Measurements from ENCODE around the gene HYDIN. TPM values are rescaled to one million over a fixed set of nuclear protein-coding genes. Genes with fewer than 3 reads are reported as not detected.
"Not testable (repeated sequence)": the region's sequence is repeated elsewhere in the genome, so short reads cannot be mapped to it uniquely, and the experiment has no call there.

Gene HYDIN
- total RNA-seq, 2 experiments from 2014 or later: not detected

DNA sequence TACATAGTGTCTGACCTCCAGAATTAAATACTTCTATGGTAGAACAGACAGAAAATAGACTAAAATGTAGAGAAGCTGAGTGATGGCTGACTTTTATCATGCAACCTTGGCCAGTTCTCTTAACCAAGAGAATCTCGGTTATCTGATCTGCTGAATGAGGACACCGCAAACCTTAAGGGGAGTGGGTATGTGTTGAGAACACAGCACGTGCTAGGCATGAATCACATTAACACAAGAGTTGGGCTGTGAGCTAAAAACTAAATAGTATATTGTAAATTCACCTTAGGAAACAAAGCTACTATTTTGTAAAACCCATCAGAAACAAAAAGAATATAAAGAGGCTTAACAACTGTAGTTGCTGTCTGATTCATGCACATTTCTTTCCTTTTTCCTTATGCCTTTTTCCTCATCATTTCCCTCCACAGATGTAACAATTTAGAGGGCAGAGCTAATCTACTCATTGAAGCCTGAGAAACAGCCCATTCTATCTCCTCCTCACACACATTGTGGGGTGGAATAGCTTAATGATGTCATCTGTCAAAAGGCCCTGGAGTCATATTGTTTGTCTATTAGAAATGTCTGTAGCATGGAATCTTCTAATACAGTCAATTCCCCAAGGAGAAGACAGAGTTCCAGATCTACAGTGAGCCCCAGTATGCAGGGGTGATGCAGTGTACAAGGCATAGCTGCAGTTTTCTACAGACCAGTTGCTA, 176.5 kb downstream of the HYDIN start:
- H3K4me1 Mint-ChIP-seq (ENCODE audit: low read depth); H3K4me3 Mint-ChIP-seq; CTCF ChIA-PET; DNase-seq; H3K27me3 Mint-ChIP-seq (ENCODE audit: low read depth); H3K27ac Mint-ChIP-seq; intact Hi-C loops (cut with micrococcal nuclease); H3K9me3 Mint-ChIP-seq; H3K36me3 Mint-ChIP-seq (ENCODE audit: low read depth): not testable (repeated sequence)

DNA sequence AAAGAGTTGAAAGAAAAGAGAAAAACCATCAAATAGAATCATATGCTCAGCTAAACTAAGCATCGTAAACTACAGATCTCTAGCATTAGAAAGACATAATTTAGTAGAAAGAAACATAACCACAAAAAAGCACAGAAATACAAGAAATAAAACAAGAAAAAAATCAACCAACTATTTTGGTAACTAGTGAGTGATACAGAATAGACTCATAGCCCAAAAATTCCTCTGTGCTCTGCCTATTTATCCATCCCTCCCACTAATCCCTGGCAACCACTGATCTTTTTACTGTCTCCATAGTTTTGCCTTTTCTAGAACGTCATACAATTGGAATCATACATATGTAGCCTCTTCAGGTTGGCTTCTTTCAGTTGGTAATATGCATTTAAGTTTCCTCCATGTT, 180.2 kb downstream of the HYDIN start:
- DNase-seq; CTCF ChIA-PET; H3K4me3 Mint-ChIP-seq; H3K27ac Mint-ChIP-seq; H3K36me3 Mint-ChIP-seq (ENCODE audit: low read depth); H3K4me1 Mint-ChIP-seq (ENCODE audit: low read depth); H3K9me3 Mint-ChIP-seq; H3K27me3 Mint-ChIP-seq (ENCODE audit: low read depth); intact Hi-C loops (cut with micrococcal nuclease): not testable (repeated sequence)

GRCh38 chr16:71039368-71040111, 191.0 kb downstream of the HYDIN start:
- H3K36me3 Mint-ChIP-seq (ENCODE audit: low read depth); intact Hi-C loops (cut with micrococcal nuclease); H3K27me3 Mint-ChIP-seq (ENCODE audit: low read depth); H3K4me1 Mint-ChIP-seq (ENCODE audit: low read depth); H3K9me3 Mint-ChIP-seq; H3K27ac Mint-ChIP-seq; H3K4me3 Mint-ChIP-seq; CTCF ChIA-PET; DNase-seq: not testable (repeated sequence)

DNA sequence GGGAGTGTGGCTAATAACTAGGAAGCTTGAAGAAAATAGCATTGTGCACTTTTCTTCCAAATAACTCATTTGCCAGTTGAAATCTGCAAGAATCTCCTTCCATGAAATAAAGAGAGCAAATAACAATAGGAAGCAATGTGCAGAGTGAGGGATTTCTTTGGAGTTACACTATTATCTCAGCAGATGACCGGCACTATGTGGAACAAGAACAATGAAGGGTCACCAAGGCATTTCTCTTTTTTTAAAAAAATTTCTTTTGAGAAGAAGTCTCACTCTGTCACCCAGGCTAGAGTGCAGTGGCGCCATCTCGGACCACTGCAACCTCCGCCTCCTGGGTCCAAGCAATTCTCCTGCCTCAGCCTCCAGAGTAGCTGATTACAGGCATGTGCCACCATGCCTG, 192.1 kb downstream of the HYDIN start:
- H3K4me3 Mint-ChIP-seq; DNase-seq; H3K27me3 Mint-ChIP-seq (ENCODE audit: low read depth); intact Hi-C loops (cut with micrococcal nuclease); H3K4me1 Mint-ChIP-seq (ENCODE audit: low read depth); H3K36me3 Mint-ChIP-seq (ENCODE audit: low read depth); H3K27ac Mint-ChIP-seq; CTCF ChIA-PET; H3K9me3 Mint-ChIP-seq: not testable (repeated sequence)

DNA sequence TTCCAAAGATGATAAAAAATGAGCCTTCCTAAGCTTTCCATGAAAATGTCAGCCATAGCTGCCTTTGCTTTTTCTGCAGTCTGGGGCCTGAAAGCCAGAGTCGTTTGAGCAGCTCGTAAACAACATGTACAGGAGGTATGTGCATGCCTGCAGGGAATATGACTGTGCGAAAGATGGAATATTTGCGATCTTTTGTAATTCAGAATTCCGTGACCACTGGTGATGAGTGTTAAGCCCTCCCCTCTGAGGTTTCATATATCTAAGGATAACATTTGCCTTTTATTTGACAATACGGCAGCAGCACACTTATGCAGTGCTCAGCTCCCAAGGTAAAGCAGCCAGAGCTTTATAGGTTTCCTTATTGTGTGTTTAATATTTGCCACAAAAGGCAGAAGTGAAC, 192.5 kb downstream of the HYDIN start:
- CTCF ChIA-PET; intact Hi-C loops (cut with micrococcal nuclease); H3K9me3 Mint-ChIP-seq; H3K36me3 Mint-ChIP-seq (ENCODE audit: low read depth); DNase-seq; H3K27me3 Mint-ChIP-seq (ENCODE audit: low read depth); H3K4me3 Mint-ChIP-seq; H3K27ac Mint-ChIP-seq; H3K4me1 Mint-ChIP-seq (ENCODE audit: low read depth): not testable (repeated sequence)

GRCh38 chr16:71028032-71028727, 202.3 kb downstream of the HYDIN start:
- H3K27ac Mint-ChIP-seq; H3K36me3 Mint-ChIP-seq (ENCODE audit: low read depth); DNase-seq; CTCF ChIA-PET; H3K9me3 Mint-ChIP-seq; intact Hi-C loops (cut with micrococcal nuclease); H3K27me3 Mint-ChIP-seq (ENCODE audit: low read depth); H3K4me3 Mint-ChIP-seq; H3K4me1 Mint-ChIP-seq (ENCODE audit: low read depth): not testable (repeated sequence)

DNA sequence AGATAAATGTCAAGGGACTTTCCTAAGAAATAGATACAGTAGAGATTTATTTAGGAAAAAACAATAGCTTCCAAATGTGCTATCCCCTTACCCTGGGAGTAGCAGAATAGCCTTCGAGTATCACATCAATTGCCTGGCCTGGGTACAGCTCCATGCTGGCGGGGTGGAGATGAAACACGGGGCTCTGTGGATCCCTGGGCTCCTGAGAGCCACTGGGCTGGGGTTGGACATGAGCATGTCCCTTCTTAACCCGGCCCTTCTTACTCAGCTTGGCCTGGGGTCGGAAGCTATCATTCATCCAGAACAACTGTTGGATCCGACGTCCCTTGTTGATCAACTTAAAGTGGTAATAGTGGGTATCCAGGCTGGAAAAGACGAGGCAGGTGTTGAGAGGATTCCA, 203.0 kb downstream of the HYDIN start:
- H3K9me3 Mint-ChIP-seq; H3K27ac Mint-ChIP-seq; CTCF ChIA-PET; H3K36me3 Mint-ChIP-seq (ENCODE audit: low read depth); intact Hi-C loops (cut with micrococcal nuclease); DNase-seq; H3K4me3 Mint-ChIP-seq; H3K27me3 Mint-ChIP-seq (ENCODE audit: low read depth); H3K4me1 Mint-ChIP-seq (ENCODE audit: low read depth): not testable (repeated sequence)

DNA sequence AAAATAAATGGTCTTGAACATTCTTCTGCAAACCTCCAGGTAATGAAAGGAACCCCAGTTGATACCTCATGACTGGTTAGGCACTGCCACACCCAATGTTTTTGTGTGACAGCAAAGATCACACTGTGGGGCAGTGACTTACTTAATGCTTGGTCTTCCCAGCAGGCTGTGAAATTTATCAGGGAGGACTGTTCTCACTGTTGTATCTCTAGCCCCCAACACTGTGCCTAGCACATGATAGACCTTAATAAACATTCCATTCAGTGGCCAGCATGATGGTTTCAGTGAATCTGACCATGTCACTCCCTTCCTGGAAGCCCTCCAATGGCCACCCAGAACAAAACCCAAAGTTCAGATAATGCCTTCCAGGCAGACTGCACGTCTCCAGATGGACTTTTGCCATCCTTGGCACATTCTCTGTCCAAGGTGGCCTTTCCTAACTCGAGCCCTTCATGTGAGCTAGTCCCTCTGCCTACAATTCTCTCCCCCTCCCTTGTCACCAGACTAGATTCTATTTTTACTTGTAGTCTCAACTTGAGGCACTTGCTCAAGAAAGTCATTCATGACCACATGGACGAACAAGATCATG, 206.6 kb downstream of the HYDIN start:
- intact Hi-C loops (cut with micrococcal nuclease); H3K9me3 Mint-ChIP-seq; CTCF ChIA-PET; H3K36me3 Mint-ChIP-seq (ENCODE audit: low read depth); H3K4me1 Mint-ChIP-seq (ENCODE audit: low read depth); H3K27ac Mint-ChIP-seq; DNase-seq; H3K4me3 Mint-ChIP-seq; H3K27me3 Mint-ChIP-seq (ENCODE audit: low read depth): not testable (repeated sequence)

DNA sequence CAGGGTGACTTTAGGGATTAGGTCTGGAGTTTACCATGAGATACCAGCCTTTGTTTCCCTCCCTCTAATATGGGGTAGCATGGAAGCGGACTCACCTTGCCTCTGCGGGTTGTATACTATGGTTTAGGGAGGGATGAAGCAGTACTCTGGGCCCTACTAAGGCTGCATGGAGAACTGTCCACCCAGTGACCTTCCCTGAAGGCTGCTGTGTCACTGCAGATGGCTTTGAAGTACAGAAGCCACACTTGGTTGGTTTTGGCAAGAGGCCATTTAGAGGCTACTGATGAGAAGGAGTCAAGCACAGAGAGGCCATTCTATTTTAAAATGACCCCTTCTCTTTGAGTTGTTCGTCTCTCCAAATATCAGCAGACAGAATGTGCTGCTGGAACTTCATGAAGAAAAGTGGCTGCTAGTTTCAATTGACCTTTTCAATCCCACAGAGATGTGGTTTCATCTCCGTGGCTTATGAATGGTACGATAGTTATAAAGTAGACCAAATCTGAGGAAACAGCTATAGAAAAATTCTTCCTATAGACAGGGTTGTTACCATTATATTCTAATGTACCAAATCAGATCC, 208.5 kb downstream of the HYDIN start:
- H3K36me3 Mint-ChIP-seq (ENCODE audit: low read depth); H3K27ac Mint-ChIP-seq; intact Hi-C loops (cut with micrococcal nuclease): not testable (repeated sequence)

DNA sequence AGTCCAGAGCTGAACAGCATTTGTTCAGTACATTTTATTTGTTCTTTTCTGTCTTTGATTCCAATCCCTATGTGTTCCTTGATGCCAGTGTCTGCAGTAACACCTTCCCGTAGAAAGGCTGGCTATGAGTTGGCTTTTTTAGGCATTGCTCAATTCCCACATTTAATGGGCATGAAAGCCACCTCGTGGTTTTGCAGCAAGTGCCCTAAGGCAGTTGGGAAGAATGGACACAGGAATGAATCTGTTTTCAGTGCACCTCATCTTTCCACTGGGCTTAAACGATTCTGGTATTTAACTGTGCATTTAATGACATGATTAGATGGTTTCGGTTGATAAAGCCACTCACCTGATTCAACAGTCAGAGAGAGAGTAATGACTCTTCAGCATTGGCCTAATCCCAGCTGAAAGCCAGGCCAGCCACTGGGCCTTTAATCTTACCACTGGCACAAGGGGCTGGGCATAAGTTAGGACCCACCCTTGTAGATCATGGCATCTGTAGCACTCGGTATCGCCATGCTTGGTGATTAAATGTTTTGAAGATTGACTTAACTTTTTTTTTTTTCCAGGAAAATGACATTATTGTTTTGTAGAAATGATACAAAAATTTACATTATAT, 211.3 kb downstream of the HYDIN start:
- CTCF ChIA-PET; intact Hi-C loops (cut with micrococcal nuclease): not testable (repeated sequence)

More for the DNA sequence above, 208.5 kb downstream of the HYDIN start:
- H3K4me1 Mint-ChIP-seq (ENCODE audit: low read depth); DNase-seq; H3K4me3 Mint-ChIP-seq; H3K27me3 Mint-ChIP-seq (ENCODE audit: low read depth); CTCF ChIA-PET; H3K9me3 Mint-ChIP-seq: not testable (repeated sequence)

GRCh38 chr16:71015419-71015818, 215.1 kb downstream of the HYDIN start:
- H3K27me3 Mint-ChIP-seq (ENCODE audit: low read depth); H3K4me3 Mint-ChIP-seq; DNase-seq; CTCF ChIA-PET; H3K9me3 Mint-ChIP-seq; H3K4me1 Mint-ChIP-seq (ENCODE audit: low read depth); H3K36me3 Mint-ChIP-seq (ENCODE audit: low read depth); intact Hi-C loops (cut with micrococcal nuclease); H3K27ac Mint-ChIP-seq: not testable (repeated sequence)

More for the DNA sequence above, 211.3 kb downstream of the HYDIN start:
- not testable (repeated sequence) for H3K36me3 Mint-ChIP-seq (ENCODE audit: low read depth); H3K4me3 Mint-ChIP-seq; DNase-seq; H3K9me3 Mint-ChIP-seq; H3K27me3 Mint-ChIP-seq (ENCODE audit: low read depth); H3K4me1 Mint-ChIP-seq (ENCODE audit: low read depth); H3K27ac Mint-ChIP-seq

Data from activated naive CD4-positive, alpha-beta T cell treated with anti-CD3 and anti-CD28 coated beads for 36 hours (primary cell).